HEK293 (cell line): ENCODE data around the gene CIRBP.

ENCODE experiments used
- ATF2 ChIP-seq: fragments of 450-650 bp; formaldehyde crosslinking; IDR thresholded peaks from 2 replicates; pipeline ENCODE4 v1.5.1; 2016; ENCODE audit warnings: missing biosample characterization, missing genetic modification characterization, low read depth
- BCL11A ChIP-seq: fragments of 450-650 bp; formaldehyde crosslinking; IDR thresholded peaks from 2 replicates; pipeline ENCODE4 v1.5.1; 2016; ENCODE audit warnings: low read depth, missing biosample characterization, missing genetic modification characterization
- BCL11B ChIP-seq: fragments of 450-650 bp; formaldehyde crosslinking; IDR thresholded peaks from 2 replicates; pipeline ENCODE4 v1.5.1; 2016; ENCODE audit warnings: low read depth, missing biosample characterization, missing genetic modification characterization
- GFI1B ChIP-seq: fragments of 450-650 bp; formaldehyde crosslinking; IDR thresholded peaks from 2 replicates; pipeline ENCODE4 v1.5.1; 2016; ENCODE audit warnings: missing biosample characterization, missing genetic modification characterization
- GLI2 ChIP-seq: fragments of 450-650 bp; formaldehyde crosslinking; IDR thresholded peaks from 2 replicates; pipeline ENCODE4; 2017; ENCODE audit warnings: missing biosample characterization, missing genetic modification characterization, low read depth, borderline replicate concordance
- IKZF3 ChIP-seq: fragments of 450-650 bp; IDR thresholded peaks from 2 replicates; pipeline ENCODE4 v1.5.0; 2018; ENCODE audit warnings: missing biosample characterization, mild to moderate bottlenecking, missing genetic modification characterization, moderate library complexity
- KLF10 ChIP-seq: fragments of 450-650 bp; IDR thresholded peaks from 2 replicates; pipeline ENCODE4 v1.5.1; 2018; ENCODE audit warnings: missing biosample characterization, mild to moderate bottlenecking, missing genetic modification characterization
- PRDM6 ChIP-seq: fragments of 450-650 bp; formaldehyde crosslinking; IDR thresholded peaks from 2 replicates; pipeline ENCODE4 v1.5.1; 2017; ENCODE audit warnings: missing biosample characterization, missing genetic modification characterization
- RBAK ChIP-seq: fragments of 450-650 bp; formaldehyde crosslinking; IDR thresholded peaks from 2 replicates; pipeline ENCODE4 v1.5.1; 2016; ENCODE audit warnings: missing biosample characterization, missing genetic modification characterization
- SCRT1 ChIP-seq: fragments of 450-650 bp; formaldehyde crosslinking; IDR thresholded peaks from 2 replicates; pipeline ENCODE4 v1.5.1; 2016; ENCODE audit warnings: missing biosample characterization, missing genetic modification characterization, borderline replicate concordance
- SCRT2 ChIP-seq: fragments of 450-650 bp; formaldehyde crosslinking; IDR thresholded peaks from 2 replicates; pipeline ENCODE4 v1.5.1; 2016; ENCODE audit warnings: missing biosample characterization, missing genetic modification characterization
- SP2 ChIP-seq: fragments of 450-650 bp; formaldehyde crosslinking; IDR thresholded peaks from 2 replicates; pipeline ENCODE4 v1.5.1; 2016; ENCODE audit warnings: missing biosample characterization, missing genetic modification characterization
- WT1 ChIP-seq: fragments of 450-650 bp; formaldehyde crosslinking; IDR thresholded peaks from 2 replicates; pipeline ENCODE4 v1.5.1; 2016; ENCODE audit warnings: missing biosample characterization, missing genetic modification characterization
- YY2 ChIP-seq: fragments of 450-650 bp; formaldehyde crosslinking; IDR thresholded peaks from 2 replicates; pipeline ENCODE4 v1.5.1; 2016; ENCODE audit warnings: missing biosample characterization, missing genetic modification characterization
- ZBTB7A ChIP-seq: fragments of 450-650 bp; formaldehyde crosslinking; IDR thresholded peaks from 2 replicates; pipeline ENCODE4 v1.5.1; 2016; ENCODE audit warnings: low read depth, missing biosample characterization, missing genetic modification characterization
- ZEB2 ChIP-seq: fragments of 450-650 bp; formaldehyde crosslinking; IDR thresholded peaks from 2 replicates; pipeline ENCODE4 v1.5.1; 2016; ENCODE audit warnings: missing biosample characterization, missing genetic modification characterization
- ZFP3 ChIP-seq: fragments of 450-650 bp; formaldehyde crosslinking; IDR thresholded peaks from 2 replicates; pipeline ENCODE4 v1.5.1; 2016; ENCODE audit warnings: low read depth, missing biosample characterization, missing genetic modification characterization
- ZNF10 ChIP-seq: fragments of 450-650 bp; formaldehyde crosslinking; IDR thresholded peaks from 2 replicates; pipeline ENCODE4 v1.5.1; 2017; ENCODE audit warnings: missing biosample characterization, missing genetic modification characterization
- ZNF133 ChIP-seq: fragments of 450-650 bp; formaldehyde crosslinking; IDR thresholded peaks from 2 replicates; pipeline ENCODE4 v1.5.1; 2016; ENCODE audit warnings: missing biosample characterization, missing genetic modification characterization
- ZNF184 ChIP-seq: fragments of 450-650 bp; IDR thresholded peaks from 2 replicates; pipeline ENCODE4 v1.5.1; 2018; ENCODE audit warnings: missing biosample characterization, mild to moderate bottlenecking, missing genetic modification characterization
- ZNF2 ChIP-seq: fragments of 450-650 bp; formaldehyde crosslinking; IDR thresholded peaks from 2 replicates; pipeline ENCODE4 v1.5.1; 2016; ENCODE audit warnings: missing biosample characterization, missing genetic modification characterization
- ZNF214 ChIP-seq: fragments of 450-650 bp; formaldehyde crosslinking; IDR thresholded peaks from 2 replicates; pipeline ENCODE4 v1.5.1; 2017; ENCODE audit warnings: missing biosample characterization, mild to moderate bottlenecking, missing genetic modification characterization, borderline replicate concordance
- ZNF26 ChIP-seq: fragments of 450-650 bp; formaldehyde crosslinking; IDR thresholded peaks from 2 replicates; pipeline ENCODE4 v1.5.1; 2016; ENCODE audit warnings: missing biosample characterization, missing genetic modification characterization
- ZNF341 ChIP-seq: fragments of 450-650 bp; formaldehyde crosslinking; IDR thresholded peaks from 2 replicates; pipeline ENCODE4; 2016; ENCODE audit warnings: low read depth, missing biosample characterization, missing genetic modification characterization
- ZNF366 ChIP-seq: fragments of 450-650 bp; formaldehyde crosslinking; conservative IDR thresholded peaks from 2 replicates; pipeline ENCODE4 v1.5.1; 2016; ENCODE audit warnings: missing biosample characterization, missing genetic modification characterization
- ZNF561 ChIP-seq: fragments of 450-650 bp; IDR thresholded peaks from 2 replicates; pipeline ENCODE4 v1.5.1; 2018; ENCODE audit warnings: missing biosample characterization, missing genetic modification characterization, borderline replicate concordance
- ZNF596 ChIP-seq: fragments of 450-650 bp; IDR thresholded peaks from 2 replicates; pipeline ENCODE4 v1.5.0; 2018; ENCODE audit warnings: missing biosample characterization, mild to moderate bottlenecking, missing genetic modification characterization, moderate library complexity
- ZNF654 ChIP-seq: fragments of 450-650 bp; formaldehyde crosslinking; IDR thresholded peaks from 2 replicates; pipeline ENCODE4 v1.5.1; 2016; ENCODE audit warnings: low read depth, missing biosample characterization, missing genetic modification characterization
- ZNF660 ChIP-seq: fragments of 450-650 bp; IDR thresholded peaks from 2 replicates; pipeline ENCODE4 v1.5.1; 2018; ENCODE audit warnings: missing biosample characterization, mild to moderate bottlenecking, missing genetic modification characterization
- ZNF670 ChIP-seq: fragments of 450-650 bp; formaldehyde crosslinking; IDR thresholded peaks from 2 replicates; pipeline ENCODE4 v1.5.1; 2016; ENCODE audit warnings: missing biosample characterization, missing genetic modification characterization, low read depth
- ZNF747 ChIP-seq: fragments of 450-650 bp; formaldehyde crosslinking; IDR thresholded peaks from 2 replicates; pipeline ENCODE4 v1.5.1; 2016; ENCODE audit warnings: missing biosample characterization, missing genetic modification characterization
- ZNF785 ChIP-seq: fragments of 450-650 bp; formaldehyde crosslinking; IDR thresholded peaks from 2 replicates; pipeline ENCODE4 v1.5.1; 2016; ENCODE audit warnings: missing biosample characterization, missing genetic modification characterization
- ZNF791 ChIP-seq: fragments of 450-650 bp; formaldehyde crosslinking; IDR thresholded peaks from 2 replicates; pipeline ENCODE4 v1.5.1; 2016; ENCODE audit warnings: missing biosample characterization, missing genetic modification characterization
- ZSCAN23 ChIP-seq: fragments of 450-650 bp; formaldehyde crosslinking; IDR thresholded peaks from 2 replicates; pipeline ENCODE4 v1.5.1; 2016; ENCODE audit warnings: missing biosample characterization, missing genetic modification characterization
- ZSCAN30 ChIP-seq: fragments of 450-650 bp; IDR thresholded peaks from 2 replicates; pipeline ENCODE4 v1.5.1; 2018; ENCODE audit warnings: missing biosample characterization, mild to moderate bottlenecking, missing genetic modification characterization, moderate library complexity
- ZXDB ChIP-seq: fragments of 450-650 bp; formaldehyde crosslinking; IDR thresholded peaks from 2 replicates; pipeline ENCODE4 v1.5.1; 2016; ENCODE audit warnings: missing biosample characterization, missing genetic modification characterization
- TF ChIP-seq, protein P1 (sequence below): sonication (generic); formaldehyde crosslinking; IDR thresholded peaks from 2 replicates; pipeline ENCODE4 v1.8.1; 2022; ENCODE audit warnings: mild to moderate bottlenecking, moderate library complexity, missing genetic modification reagents

The CIRBP gene

DNA sequence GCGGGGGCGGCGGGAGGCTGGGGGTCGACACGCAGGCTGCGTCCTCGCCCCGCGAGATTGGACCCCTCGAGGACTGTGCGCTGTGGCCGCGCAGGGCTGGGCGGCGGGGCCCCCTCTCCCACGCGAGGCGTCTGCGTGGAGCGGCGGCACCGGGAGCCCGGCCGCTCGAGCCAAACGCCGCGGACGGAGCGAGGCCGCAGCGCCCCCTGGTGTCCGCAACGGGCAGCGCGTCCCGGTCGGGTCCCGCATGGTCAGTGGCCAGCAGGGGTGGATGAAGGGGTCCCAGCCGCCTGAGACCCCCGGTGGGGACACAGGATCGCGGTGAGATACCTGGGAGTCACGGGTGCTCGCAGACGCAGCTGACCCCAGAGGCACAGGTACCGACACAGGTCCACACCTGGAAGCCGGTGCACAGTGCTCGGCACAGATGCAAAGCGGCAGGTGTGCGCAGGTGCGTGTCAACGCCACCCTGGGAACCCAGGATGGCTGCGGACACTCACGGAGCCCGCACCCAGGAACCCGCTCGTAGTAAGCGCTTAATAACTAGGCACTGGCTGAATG is 2.1 kb upstream of the CIRBP start (continued):
- peak; percentile 97 for TF ChIP-seq ZEB2 (tag by site-specific recombination)
- TF ChIP-seq GLI2: no peak
- TF ChIP-seq ZNF561: peak; percentile 54; the same call in 1 of the 2 replicates
- no peak for TF ChIP-seq GFI1B
- TF ChIP-seq, protein P1, sequence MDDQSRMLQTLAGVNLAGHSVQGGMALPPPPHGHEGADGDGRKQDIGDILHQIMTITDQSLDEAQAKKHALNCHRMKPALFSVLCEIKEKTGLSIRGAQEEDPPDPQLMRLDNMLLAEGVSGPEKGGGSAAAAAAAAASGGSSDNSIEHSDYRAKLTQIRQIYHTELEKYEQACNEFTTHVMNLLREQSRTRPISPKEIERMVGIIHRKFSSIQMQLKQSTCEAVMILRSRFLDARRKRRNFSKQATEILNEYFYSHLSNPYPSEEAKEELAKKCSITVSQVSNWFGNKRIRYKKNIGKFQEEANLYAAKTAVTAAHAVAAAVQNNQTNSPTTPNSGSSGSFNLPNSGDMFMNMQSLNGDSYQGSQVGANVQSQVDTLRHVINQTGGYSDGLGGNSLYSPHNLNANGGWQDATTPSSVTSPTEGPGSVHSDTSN: peak; percentile 79; the same call in 1 of the 2 replicates
- no peak for TF ChIP-seq ZSCAN23 (tag by site-specific recombination)
- TF ChIP-seq ZNF660 (tag by site-specific recombination): peak; percentile 80
- peak; percentile 85 for TF ChIP-seq ZBTB7A (tag by site-specific recombination)
- 0 out of 2 replicates have a peak, but pooled peaks have one; percentile 60 for TF ChIP-seq ZNF596 (tag by site-specific recombination)
- no peak for TF ChIP-seq ZNF26 (tag by site-specific recombination)
- TF ChIP-seq ZNF214: no peak
- TF ChIP-seq ZFP3 (tag by site-specific recombination): no peak
- TF ChIP-seq ZNF10 (tag by site-specific recombination): no peak
- no peak for TF ChIP-seq ZNF747 (tag by site-specific recombination)
- no peak for TF ChIP-seq ZNF133 (tag by site-specific recombination)
- 0 out of 2 replicates have a peak, but pooled peaks have one; percentile 33 for TF ChIP-seq ZNF184 (tag by site-specific recombination)
- no peak for TF ChIP-seq RBAK (tag by site-specific recombination)
- TF ChIP-seq BCL11A: no peak
- TF ChIP-seq ZNF2 (tag by site-specific recombination): peak; percentile 77
- no peak for TF ChIP-seq YY2
- TF ChIP-seq ZNF785 (tag by site-specific recombination): 0 out of 2 replicates have a peak, but pooled peaks have one; percentile 48
- TF ChIP-seq ZSCAN30 (tag by site-specific recombination): peak; percentile 85
- peak; percentile 58; the same call in 1 of the 2 replicates for TF ChIP-seq KLF10 (tag by site-specific recombination)
- no peak for TF ChIP-seq SP2 (tag by site-specific recombination)
- no peak for TF ChIP-seq ATF2 (tag by site-specific recombination)
- peak; percentile 57; the same call in 1 of the 2 replicates for TF ChIP-seq IKZF3 (tag by site-specific recombination)
- TF ChIP-seq ZNF654: peak; percentile 26; the same call in 1 of the 2 replicates
- TF ChIP-seq SCRT1 (tag by site-specific recombination): peak; percentile 78
- peak; percentile 78; the same call in 1 of the 2 replicates for TF ChIP-seq BCL11B (tag by site-specific recombination)
- TF ChIP-seq ZNF341 (tag by site-specific recombination): no peak
- no peak for TF ChIP-seq ZXDB (tag by site-specific recombination)
- no peak for TF ChIP-seq ZNF670
- TF ChIP-seq SCRT2 (tag by site-specific recombination): peak; percentile 72; the same call in 1 of the 2 replicates
- TF ChIP-seq ZNF791 (tag by site-specific recombination): no peak
- 0 out of 2 replicates have a peak, but pooled peaks have one; percentile 23 for TF ChIP-seq ZNF366 (tag by site-specific recombination)
- TF ChIP-seq WT1 (tag by site-specific recombination): no peak
- no peak for TF ChIP-seq PRDM6 (tag by site-specific recombination)
